Upper lobe of left lung (tissue), 6 donors: ENCODE measurements around the gene MXRA5. TPM values are rescaled to one million over a fixed set of nuclear protein-coding genes. Genes with fewer than 3 reads are reported as not detected.
A peak's percentile ranks its signal among the peaks of the same experiment; 100 is the strongest.

Source experiments
- ATAC-seq, 2 donors: fragments of 200-7000 bp; cut with Tn5 transposase; one replicate each; pipeline ENCODE4 v1.9.1; 2022; ENCODE audit warnings: mild to moderate bottlenecking in 2 of 2, moderate library complexity in 2 of 2; ENCODE audit not compliant: low FRiP score in 2 of 2
- DNase-seq, 2 donors: peaks; one replicate each; pipeline ENCODE4 v3.0.0-alpha.2; 2019 to 2020
- H3K27ac ChIP-seq, 4 donors: fragments of 200-600 bp; sonication (generic); one replicate each; pipeline ENCODE4 v1.5.1; 2016 to 2019
- H3K27me3 ChIP-seq, 4 donors: fragments of 200-600 bp; sonication (generic); one replicate each; pipeline ENCODE4 v1.5.1; 2017 to 2019
- H3K36me3 ChIP-seq, 4 donors: fragments of 200-600 bp; sonication (generic); one replicate each; pipeline ENCODE4 v1.5.1; 2016 to 2019
- H3K4me1 ChIP-seq, 4 donors: fragments of 200-600 bp; sonication (generic); one replicate each; pipeline ENCODE4 v1.5.1; 2018 to 2019
- H3K4me3 ChIP-seq, 4 donors: fragments of 200-600 bp; sonication (generic); one replicate each; pipeline ENCODE4 v1.5.1; 2017 to 2019; ENCODE audit warnings: mild to moderate bottlenecking in 2 of 4, moderate library complexity in 1 of 4
- H3K9me3 ChIP-seq, 4 donors: fragments of 200-600 bp; sonication (generic); one replicate each; pipeline ENCODE4 v1.5.1; 2018 to 2019
- EP300 ChIP-seq, 4 donors: sonication (generic); formaldehyde crosslinking; IDR thresholded peaks; one replicate each; pipeline ENCODE4 v1.5.1; 2017; ENCODE audit warnings: antibody characterized with exemption in 4 of 4, control low read depth in 2 of 4
- POLR2A ChIP-seq, 4 donors: fragments of 450-650 bp; IDR thresholded peaks; one replicate each; pipeline ENCODE4 v1.5.1; 2016 to 2017; ENCODE audit warnings: antibody characterized with exemption in 4 of 4, mild to moderate bottlenecking in 2 of 4
- POLR2AphosphoS5 ChIP-seq, 2 donors: sonication (generic); formaldehyde crosslinking; IDR thresholded peaks; one replicate each; pipeline ENCODE4 v1.5.1; 2017; ENCODE audit warnings: antibody characterized with exemption in 2 of 2
- WGBS, 2 donors: methylation state at CpG; one replicate each; pipeline ENCODE4 v1.1.5; 2017 to 2018; 5-methylcytosine and 5-hydroxymethylcytosine counted together
- total RNA-seq, 6 donors: library from RNA; depleted of rRNA in 4 of 6; stranded (reverse); fragments of >200 nt in 4 of 6; gene quantifications; one replicate each; pipeline versions ENCODE4 v1.1.0 to v1.2.1, GENCODE V29; 2016 to 2021
- TF ChIP-seq, protein P1 (sequence below), 6 experiments: fragments of 450-650 bp in 4 of 6; fragments of 200-600 bp in 2 of 6; sonication (generic) in 2 of 6; IDR thresholded peaks; one replicate each; pipeline ENCODE4 v1.5.1; 2016 to 2019; ENCODE audit warnings: antibody characterized with exemption in 6 of 6
- donor health status: DM: no; HTN: no; CAD: no; lungs with moderate emphysema.
- donor health status: DM: no; HTN: yes; CAD: no; lungs with severe emphysema.

MXRA5 gene
- total RNA-seq, 6 donors from 2014 or later: 1.0 to 10.2 (median 2.0) TPM

DNA sequence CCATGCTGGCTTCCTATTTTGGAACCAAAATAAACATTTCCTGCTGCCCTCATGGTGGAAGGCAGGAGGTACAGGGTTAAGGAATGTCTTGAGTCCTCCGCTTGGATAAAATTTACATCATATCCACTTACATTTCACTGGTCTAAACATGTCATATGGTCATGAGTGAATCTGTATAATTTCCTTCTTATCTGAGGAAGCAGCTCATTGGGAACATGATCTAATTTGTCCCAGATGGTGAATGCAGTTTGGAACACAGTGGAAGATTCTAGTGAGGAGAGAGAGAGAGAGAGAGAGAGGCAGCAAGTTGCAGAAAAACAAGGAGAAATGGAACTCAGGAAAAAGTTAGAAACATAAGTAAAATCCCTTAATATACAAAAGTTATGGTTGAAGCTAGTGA, 46.8 kb downstream of the MXRA5 start:
- Histone ChIP-seq H3K27ac (no peak overlapping the region), H3K27me3 (no peaks in the 10 kb centered on the region), H3K36me3 (no peaks in the 10 kb centered on the region), H3K9me3 (no peaks in the 10 kb centered on the region), H3K4me3 (no peak overlapping the region), H3K4me1 (no peaks in the 10 kb centered on the region)
- DNase-seq (no peak), ATAC-seq (no peak)
- TF ChIP-seq POLR2AphosphoS5 (IDR thresholded peaks at IDR 0.05) (no peak), EP300 (IDR thresholded peaks at IDR 0.05) (no peak), POLR2A (IDR thresholded peaks at IDR 0.05) (no peak)
- TF ChIP-seq, protein P1, sequence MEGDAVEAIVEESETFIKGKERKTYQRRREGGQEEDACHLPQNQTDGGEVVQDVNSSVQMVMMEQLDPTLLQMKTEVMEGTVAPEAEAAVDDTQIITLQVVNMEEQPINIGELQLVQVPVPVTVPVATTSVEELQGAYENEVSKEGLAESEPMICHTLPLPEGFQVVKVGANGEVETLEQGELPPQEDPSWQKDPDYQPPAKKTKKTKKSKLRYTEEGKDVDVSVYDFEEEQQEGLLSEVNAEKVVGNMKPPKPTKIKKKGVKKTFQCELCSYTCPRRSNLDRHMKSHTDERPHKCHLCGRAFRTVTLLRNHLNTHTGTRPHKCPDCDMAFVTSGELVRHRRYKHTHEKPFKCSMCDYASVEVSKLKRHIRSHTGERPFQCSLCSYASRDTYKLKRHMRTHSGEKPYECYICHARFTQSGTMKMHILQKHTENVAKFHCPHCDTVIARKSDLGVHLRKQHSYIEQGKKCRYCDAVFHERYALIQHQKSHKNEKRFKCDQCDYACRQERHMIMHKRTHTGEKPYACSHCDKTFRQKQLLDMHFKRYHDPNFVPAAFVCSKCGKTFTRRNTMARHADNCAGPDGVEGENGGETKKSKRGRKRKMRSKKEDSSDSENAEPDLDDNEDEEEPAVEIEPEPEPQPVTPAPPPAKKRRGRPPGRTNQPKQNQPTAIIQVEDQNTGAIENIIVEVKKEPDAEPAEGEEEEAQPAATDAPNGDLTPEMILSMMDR (IDR thresholded peaks at IDR 0.05): no peak
- WGBS, 2 donors: 50 to 81% methylated on average over 1 of the region's 1 CpG

DNA sequence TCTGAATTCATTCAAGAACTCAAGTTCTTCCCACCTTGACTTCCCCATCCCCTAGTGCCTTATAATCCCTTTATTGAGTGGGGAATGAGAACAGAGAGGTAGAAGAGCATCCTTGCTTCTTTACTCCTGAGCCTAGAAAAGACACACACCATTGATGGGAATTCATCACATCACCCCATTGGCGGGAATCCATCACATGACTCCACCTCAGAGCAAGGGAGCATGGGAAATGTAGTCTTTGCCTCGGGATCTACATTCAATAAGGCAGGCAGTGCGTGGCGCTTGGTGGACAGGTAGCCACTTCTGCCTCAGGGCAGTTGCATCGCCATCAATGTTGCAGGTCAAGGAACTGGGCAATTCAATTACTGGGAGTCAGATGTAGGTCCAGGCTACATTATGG, 50.7 kb downstream of the MXRA5 start:
- Histone ChIP-seq H3K27me3 (no peaks in the 10 kb centered on the region), H3K36me3 (no peaks in the 10 kb centered on the region), H3K9me3 (no peaks in the 10 kb centered on the region), H3K4me1 (no peaks in the 10 kb centered on the region), H3K27ac (no peak overlapping the region), H3K4me3 (no peak overlapping the region)
- 50 to 83% methylated on average over 1 to 5 of the region's 5 CpGs for WGBS, 2 donors
- TF ChIP-seq EP300 (IDR thresholded peaks at IDR 0.05) (no peak), POLR2AphosphoS5 (IDR thresholded peaks at IDR 0.05) (no peak), POLR2A (IDR thresholded peaks at IDR 0.05) (no peak)
- TF ChIP-seq, protein P1 (IDR thresholded peaks at IDR 0.05): no peak
- ATAC-seq (no peak), DNase-seq (no peak)

DNA sequence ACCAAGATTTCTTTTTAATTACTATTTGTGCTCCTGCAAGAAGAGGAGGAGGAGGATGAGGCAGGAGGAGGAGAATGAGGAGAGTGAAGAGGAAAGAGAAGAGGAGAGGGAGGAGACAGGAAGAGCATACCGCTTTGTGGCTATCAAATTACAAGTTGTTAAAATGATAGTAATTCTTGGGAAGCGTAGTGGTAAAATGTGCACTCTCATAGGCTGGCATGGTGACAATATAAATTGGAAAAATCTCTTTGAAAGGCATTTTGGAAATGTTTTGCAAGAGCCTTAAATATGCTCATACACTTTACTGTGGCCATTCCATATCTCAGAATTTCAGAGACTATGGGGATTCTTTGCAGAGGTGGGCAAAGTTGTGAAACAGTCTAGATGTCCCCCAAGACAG, 53.2 kb downstream of the MXRA5 start:
- Histone ChIP-seq H3K36me3 (no peaks in the 10 kb centered on the region), H3K4me3 (no peak overlapping the region), H3K4me1 (no peaks in the 10 kb centered on the region), H3K9me3 (no peaks in the 10 kb centered on the region), H3K27ac (no peak overlapping the region), H3K27me3 (no peaks in the 10 kb centered on the region)
- ATAC-seq: no peak
- TF ChIP-seq EP300 (IDR thresholded peaks at IDR 0.05) (no peak), POLR2AphosphoS5 (IDR thresholded peaks at IDR 0.05) (no peak), POLR2A (IDR thresholded peaks at IDR 0.05) (no peak)
- TF ChIP-seq, protein P1 (IDR thresholded peaks at IDR 0.05): no peak
- no peak for DNase-seq
- 35 to 47% methylated on average over 2 of the region's 2 CpGs for WGBS, 2 donors

DNA sequence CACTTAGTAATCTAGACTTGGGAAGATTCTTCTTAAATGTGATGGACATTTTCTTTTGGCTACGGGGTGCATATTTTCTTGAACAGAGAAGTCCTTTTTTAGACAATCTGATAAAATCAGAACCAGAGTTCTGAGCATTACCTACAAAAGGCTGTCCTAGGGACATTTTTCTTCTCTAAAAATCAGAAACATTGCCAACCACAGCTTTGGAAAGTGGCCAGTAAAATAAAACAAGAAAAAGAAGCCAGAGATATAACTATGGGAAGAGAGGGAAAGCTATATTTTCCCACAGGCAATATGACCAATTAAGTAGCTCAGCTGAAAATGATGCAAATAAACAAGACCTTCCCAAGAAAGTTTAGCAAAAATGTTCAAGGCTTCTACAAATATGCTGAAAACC, 55.9 kb downstream of the MXRA5 start:
- TF ChIP-seq, protein P1 (IDR thresholded peaks at IDR 0.05): no peak
- TF ChIP-seq POLR2A (IDR thresholded peaks at IDR 0.05): no peak
- no peak for TF ChIP-seq EP300 (IDR thresholded peaks at IDR 0.05)
- TF ChIP-seq POLR2AphosphoS5 (IDR thresholded peaks at IDR 0.05): no peak
- no peaks in the 10 kb centered on the region for H3K27me3 ChIP-seq
- no peaks in the 10 kb centered on the region for H3K36me3 ChIP-seq
- H3K4me3 ChIP-seq: no peak overlapping the region
- no peak for DNase-seq
- H3K27ac ChIP-seq: no peak overlapping the region
- 67 to 76% methylated on average over 1 of the region's 1 CpG for WGBS, 2 donors
- no peaks in the 10 kb centered on the region for H3K9me3 ChIP-seq
- ATAC-seq: no peak
- H3K4me1 ChIP-seq: no peaks in the 10 kb centered on the region

DNA sequence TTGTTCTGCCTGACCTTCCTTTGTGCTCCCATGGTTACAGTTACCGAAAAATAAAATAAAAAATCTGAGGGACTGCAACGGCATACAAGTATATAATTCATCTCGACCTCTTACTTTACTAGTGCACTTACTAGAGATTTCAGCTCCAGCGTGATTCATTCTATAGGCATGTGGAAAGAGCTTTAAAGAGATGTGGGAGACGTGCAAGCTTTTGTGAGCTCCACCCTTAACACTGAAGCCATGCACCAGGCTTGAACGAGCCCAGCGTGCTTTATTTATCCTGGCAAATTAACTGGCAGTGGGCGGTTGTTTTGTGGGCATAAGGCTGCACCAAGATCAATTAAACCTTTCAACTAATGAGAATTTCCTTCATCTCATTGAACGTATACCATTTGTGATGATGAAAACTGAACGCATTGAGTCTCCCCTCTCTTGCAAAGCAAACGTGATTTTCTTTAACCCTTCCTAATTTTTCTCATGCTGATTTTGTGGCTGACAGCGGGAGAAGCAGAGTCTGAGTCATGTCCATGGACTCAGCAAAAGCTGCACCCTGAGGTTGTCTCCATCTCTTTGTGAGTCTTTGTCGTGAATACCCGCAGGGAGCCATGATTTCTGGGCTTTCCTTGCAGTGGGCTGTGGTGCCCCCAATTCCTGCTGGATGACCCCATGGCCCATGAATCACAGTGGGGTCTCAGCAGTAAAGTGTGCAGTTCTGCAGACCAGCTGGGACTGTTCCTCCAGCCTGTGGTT, 60.1 kb downstream of the MXRA5 start:
- Histone ChIP-seq H3K4me1 (no peaks in the 10 kb centered on the region), H3K27ac (no peak overlapping the region), H3K9me3 (no peaks in the 10 kb centered on the region), H3K36me3 (no peaks in the 10 kb centered on the region), H3K4me3 (no peak overlapping the region), H3K27me3 (no peaks in the 10 kb centered on the region)
- ATAC-seq: peak in 1 of 2 donors; percentile 40
- WGBS, 2 donors: 69 to 73% methylated on average over 9 to 14 of the region's 14 CpGs
- no peak for DNase-seq
- TF ChIP-seq POLR2AphosphoS5 (IDR thresholded peaks at IDR 0.05): no peak
- TF ChIP-seq, protein P1 (IDR thresholded peaks at IDR 0.05): no peak
- TF ChIP-seq POLR2A (IDR thresholded peaks at IDR 0.05): no peak
- no peak for TF ChIP-seq EP300 (IDR thresholded peaks at IDR 0.05)
